Measurements from ENCODE around the gene DUSP1. TPM values are rescaled to one million over a fixed set of nuclear protein-coding genes. Genes with fewer than 3 reads are reported as not detected.

DUSP1 gene
- total and polyA plus RNA-seq, 2 of the 13 experiments (the other 11 are each of a cell fraction or from before 2014, with no cell fraction given): 27.1 to 55.5 TPM

- TF ChIP-seq MLXIP (CRISPR knock-in tag; IDR thresholded peaks at IDR 0.05; ENCODE audit: borderline replicate concordance) (peak; percentile 53; the same call in 1 of the 2 replicates), TEF (CRISPR knock-in tag; IDR thresholded peaks at IDR 0.05) (no peak; the same call in 1 of the 2 replicates), U2AF1 (optimal IDR thresholded peaks at IDR 0.05; ENCODE audit: low read depth, low read length) (no peak), ZFP41 (CRISPR knock-in tag; IDR thresholded peaks at IDR 0.05; ENCODE audit: borderline replicate concordance) (peak; percentile 69; the same call in 1 of the 2 replicates), BRCA1 (CRISPR knock-in tag; IDR thresholded peaks at IDR 0.05) (no peak), AKNA (CRISPR knock-in tag; IDR thresholded peaks at IDR 0.05; ENCODE audit: borderline replicate concordance) (0 out of 2 replicates have a peak, but pooled peaks have one; percentile 39), JUN (CRISPR knock-in tag; IDR thresholded peaks at IDR 0.05) (peak; percentile 84; the same call in 1 of the 2 replicates), FOXJ3 (CRISPR knock-in tag; IDR thresholded peaks at IDR 0.05; ENCODE audit: borderline replicate concordance) (no peak), ATF2 (CRISPR knock-in tag; IDR thresholded peaks at IDR 0.05) (peak; percentile 97), PRDM4 (CRISPR knock-in tag; IDR thresholded peaks at IDR 0.05; ENCODE audit: borderline replicate concordance) (no peak), KLF16 (CRISPR knock-in tag; IDR thresholded peaks at IDR 0.05) (peak in 1 of 2 experiments; percentile 88; a peak in 2 of 4 replicates), ZNF501 (CRISPR knock-in tag; IDR thresholded peaks at IDR 0.05) (peak; percentile 58; the same call in 1 of the 2 replicates), TBX3 (IDR thresholded peaks at IDR 0.05; ENCODE audit: borderline replicate concordance) (no peak), KDM5B (CRISPR knock-in tag; IDR thresholded peaks at IDR 0.05; ENCODE audit: borderline replicate concordance) (peak; percentile 33; the same call in 1 of the 2 replicates)
Measured at GRCh38 chr5:172770675-172771438, at the start of gene DUSP1 (continued).
